Panc1 (cell line): ENCODE measurements around the gene C11orf24. TPM values are rescaled to one million over a fixed set of nuclear protein-coding genes. Genes with fewer than 3 reads are reported as not detected.

Experiments
- ATAC-seq: fragments of 200-7000 bp; cut with Tn5 transposase; 2 replicates; pipeline ENCODE4 v1.9.1; 2020; ENCODE audit warnings: mild to moderate bottlenecking, moderate library complexity
- BruUV-seq: library from RNA; stranded (reverse); fragments of 400-500 nt; replicated peaks from 2 replicates; lab custom pipeline; 2021; lab: Mats Ljungman, UMichigan
- CTCF ChIA-PET: fragments of 300-600 bp; sonication (Branson Sonifier 250); formaldehyde crosslinking; loops from one replicate; lab custom pipeline; 2022; ENCODE audit warnings: antibody characterized with exemption; lab: Charles Lee
- POLR2A ChIA-PET: fragments of 300-600 bp; sonication (Branson Sonifier 250); formaldehyde crosslinking; loops from one replicate; lab custom pipeline; 2022; ENCODE audit warnings: antibody characterized with exemption; lab: Charles Lee
- DNase-seq: peaks from one replicate; pipeline ENCODE4 v3.0.0-alpha.2; 2010; ENCODE audit warnings: low read depth, low spot score
- H3K27ac ChIP-seq: 2 replicates; pipeline ENCODE4 v1.5.1; 2011; ENCODE audit warnings: mild to moderate bottlenecking, low read length, inconsistent platforms
- H3K27me3 ChIP-seq: fragments of 200-500 bp; sonication (Bioruptor generic); 2 replicates; pipeline ENCODE4 v1.6.0; 2014; ENCODE audit warnings: low read length, inconsistent platforms; ENCODE audit not compliant: control insufficient read depth, insufficient read depth
- H3K36me3 ChIP-seq: fragments of 200-500 bp; sonication (Bioruptor generic); 2 replicates; pipeline ENCODE4 v1.5.1; 2014; ENCODE audit warnings: inconsistent platforms, mild to moderate bottlenecking, low read length, moderate library complexity; ENCODE audit not compliant: control insufficient read depth, insufficient read depth
- H3K4me1 ChIP-seq: 2 replicates; pipeline ENCODE4 v1.5.1; 2011; ENCODE audit warnings: inconsistent platforms, mild to moderate bottlenecking, low read length, moderate library complexity; ENCODE audit not compliant: control insufficient read depth, insufficient read depth
- H3K4me3 ChIP-seq, 2 experiments: 2 replicates each; pipeline ENCODE4 v1.5.1; 2011 to 2012; ENCODE audit warnings: low read depth in 2 of 2, low read length in 2 of 2, mild to moderate bottlenecking in 2 of 2, inconsistent platforms in 1 of 2, moderate library complexity in 1 of 2
- H3K9me3 ChIP-seq: fragments of 200-500 bp; sonication (Bioruptor generic); 2 replicates; pipeline ENCODE4 v1.5.1; 2014; ENCODE audit warnings: low read depth, mild to moderate bottlenecking, inconsistent platforms, low read length, moderate library complexity; ENCODE audit not compliant: control insufficient read depth, insufficient read depth
- CTCF ChIP-seq: fragments of 450-650 bp; IDR thresholded peaks from 2 replicates; pipeline ENCODE4 v1.5.1; 2017; ENCODE audit warnings: mild to moderate bottlenecking
- POLR2AphosphoS5 ChIP-seq: IDR thresholded peaks from 2 replicates; pipeline ENCODE4 v1.6.1; 2012; ENCODE audit warnings: mild to moderate bottlenecking, low read depth, low read length, moderate library complexity
- SIN3A ChIP-seq: IDR thresholded peaks from 2 replicates; pipeline ENCODE4 v1.6.1; 2012; ENCODE audit warnings: low read depth, mild to moderate bottlenecking, low read length, moderate library complexity, borderline replicate concordance; ENCODE audit not compliant: insufficient read depth
- TCF7L2 ChIP-seq: IDR thresholded peaks from 2 replicates; pipeline ENCODE4 v1.6.1; 2011; ENCODE audit warnings: mild to moderate bottlenecking, low read depth, low read length, inconsistent platforms
- in situ Hi-C: cut with HindIII; loops from 2 replicates; pipeline ENCODE4 v1.10.0; 2016; ENCODE audit warnings: low sequenced_read_pairs, low pct_unique_long_range_greater_than_20kb
- intact Hi-C: fragments of 100-400 bp; cut with micrococcal nuclease; formaldehyde crosslinking; loops from one replicate; pipeline ENCODE4 v1.10.0; 2022; ENCODE audit not compliant: unreplicated experiment
- total RNA-seq: library from RNA; stranded (reverse); gene quantifications from one replicate; pipeline ENCODE4 v1.2.1, GENCODE V29; 2021; ENCODE audit not compliant: unreplicated experiment
- TF ChIP-seq, protein P1 (sequence below), 2 experiments: IDR thresholded peaks; 2 replicates each; pipeline ENCODE4 v1.6.1; 2011 to 2012; ENCODE audit warnings: low read depth in 2 of 2, control low read depth in 1 of 2, low read length in 1 of 2, mild to moderate bottlenecking in 1 of 2, moderate library complexity in 1 of 2; ENCODE audit not compliant: insufficient read depth in 1 of 2

C11orf24 gene
- total RNA-seq, 1 experiment from 2014 or later, result 53.1 TPM

GRCh38 chr11:68273026-68273738 is 1.4 kb upstream of the C11orf24 start:
- no peak for DNase-seq
- H3K9me3 ChIP-seq, result no peaks in the 10 kb centered on the region
- intact Hi-C loops, result no loop called here
- H3K36me3 ChIP-seq, result no peaks in the 10 kb centered on the region
- in situ Hi-C loops, result no loop called here
- H3K4me3 ChIP-seq, result peak overlapping the region; percentile 77 to 85
- BruUV-seq, result no TSS peak
- ChIA-PET CTCF (interaction anchor here (0.7 kb wide), 1 partner anchor 28 kb away, joined by 7 read pairs; no protein-coding TSS in a partner anchor), POLR2A (interaction anchor here (1.3 kb wide), 1 partner anchor 23 kb away, joined by 7 read pairs; no protein-coding TSS in a partner anchor)
- ATAC-seq, result no peak
- H3K4me1 ChIP-seq, result peaks cover 15% of the 10 kb centered on the region
- no peaks in the 10 kb centered on the region for H3K27me3 ChIP-seq
- TF ChIP-seq SIN3A, result no peak
- TF ChIP-seq, protein P1, sequence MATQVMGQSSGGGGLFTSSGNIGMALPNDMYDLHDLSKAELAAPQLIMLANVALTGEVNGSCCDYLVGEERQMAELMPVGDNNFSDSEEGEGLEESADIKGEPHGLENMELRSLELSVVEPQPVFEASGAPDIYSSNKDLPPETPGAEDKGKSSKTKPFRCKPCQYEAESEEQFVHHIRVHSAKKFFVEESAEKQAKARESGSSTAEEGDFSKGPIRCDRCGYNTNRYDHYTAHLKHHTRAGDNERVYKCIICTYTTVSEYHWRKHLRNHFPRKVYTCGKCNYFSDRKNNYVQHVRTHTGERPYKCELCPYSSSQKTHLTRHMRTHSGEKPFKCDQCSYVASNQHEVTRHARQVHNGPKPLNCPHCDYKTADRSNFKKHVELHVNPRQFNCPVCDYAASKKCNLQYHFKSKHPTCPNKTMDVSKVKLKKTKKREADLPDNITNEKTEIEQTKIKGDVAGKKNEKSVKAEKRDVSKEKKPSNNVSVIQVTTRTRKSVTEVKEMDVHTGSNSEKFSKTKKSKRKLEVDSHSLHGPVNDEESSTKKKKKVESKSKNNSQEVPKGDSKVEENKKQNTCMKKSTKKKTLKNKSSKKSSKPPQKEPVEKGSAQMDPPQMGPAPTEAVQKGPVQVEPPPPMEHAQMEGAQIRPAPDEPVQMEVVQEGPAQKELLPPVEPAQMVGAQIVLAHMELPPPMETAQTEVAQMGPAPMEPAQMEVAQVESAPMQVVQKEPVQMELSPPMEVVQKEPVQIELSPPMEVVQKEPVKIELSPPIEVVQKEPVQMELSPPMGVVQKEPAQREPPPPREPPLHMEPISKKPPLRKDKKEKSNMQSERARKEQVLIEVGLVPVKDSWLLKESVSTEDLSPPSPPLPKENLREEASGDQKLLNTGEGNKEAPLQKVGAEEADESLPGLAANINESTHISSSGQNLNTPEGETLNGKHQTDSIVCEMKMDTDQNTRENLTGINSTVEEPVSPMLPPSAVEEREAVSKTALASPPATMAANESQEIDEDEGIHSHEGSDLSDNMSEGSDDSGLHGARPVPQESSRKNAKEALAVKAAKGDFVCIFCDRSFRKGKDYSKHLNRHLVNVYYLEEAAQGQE (IDR thresholded peaks at IDR 0.05; ENCODE audit: insufficient read depth in 1 of 2, low read depth in 2 of 2, low read length in 1 of 2), result no peak
- no peak for TF ChIP-seq CTCF
- TF ChIP-seq POLR2AphosphoS5, result no peak
- no peak for TF ChIP-seq TCF7L2
- peak overlapping the region; percentile 96; the same call in 1 of the 2 replicates for H3K27ac ChIP-seq

DNA sequence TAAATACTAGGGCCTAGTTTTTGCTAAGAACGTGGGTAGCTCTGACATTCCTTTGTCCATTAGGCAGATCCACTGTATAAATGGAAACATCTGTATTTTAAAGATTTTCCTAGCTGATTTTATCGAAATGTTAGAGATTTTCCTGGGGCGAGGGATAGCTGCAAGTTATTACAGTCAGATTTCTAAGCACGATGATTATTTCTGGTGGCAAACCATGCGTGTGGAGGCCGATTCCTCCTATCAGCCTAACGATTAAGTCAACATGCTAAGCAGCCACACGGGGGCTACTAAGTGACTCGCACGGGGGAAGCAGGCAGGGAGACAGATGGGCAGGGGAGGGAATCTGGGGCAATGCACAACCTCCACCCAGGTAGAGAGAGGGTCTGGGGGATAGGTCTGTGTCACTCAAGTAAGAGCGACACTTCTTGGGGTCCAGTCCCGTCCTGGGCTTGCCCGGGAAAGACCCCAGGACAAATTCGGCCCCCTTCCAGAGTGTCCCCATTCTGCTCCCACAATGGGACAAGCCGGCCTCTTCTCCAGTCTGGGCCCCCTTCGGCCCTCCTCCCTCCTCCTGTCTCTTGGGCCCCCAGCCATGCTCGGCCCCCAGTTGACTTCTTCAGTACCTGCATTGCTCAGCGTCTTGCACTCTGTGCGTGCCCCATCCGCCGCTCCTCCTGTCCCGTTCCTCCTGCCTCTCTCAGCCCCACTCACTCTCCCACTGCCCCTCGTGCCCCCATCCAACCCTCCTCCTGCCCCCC is 571 bp downstream of the C11orf24 start:
- Histone ChIP-seq H3K27me3 (no peaks in the 10 kb centered on the region), H3K4me3 (peak overlapping the region; percentile 77 to 85), H3K4me1 (peaks cover 15% of the 10 kb centered on the region), H3K9me3 (no peaks in the 10 kb centered on the region), H3K36me3 (no peaks in the 10 kb centered on the region), H3K27ac (peak overlapping the region; percentile 86)
- in situ Hi-C loops, result no loop called here
- no peak for TF ChIP-seq SIN3A
- TF ChIP-seq, protein P1 (IDR thresholded peaks at IDR 0.05; ENCODE audit: insufficient read depth in 1 of 2, low read depth in 2 of 2, low read length in 1 of 2), result no peak
- TF ChIP-seq TCF7L2, result no peak
- TF ChIP-seq CTCF, result no peak; the same call in 1 of the 2 replicates
- no peak for TF ChIP-seq POLR2AphosphoS5
- intact Hi-C loops, result no loop called here
- CTCF ChIA-PET, result interaction anchor here (0.9 kb wide), 2 partner anchors 27 kb away, joined by 3 to 5 read pairs; no protein-coding TSS in a partner anchor
- peak; percentile 18 for DNase-seq
- POLR2A ChIA-PET, result interaction anchor here (0.7 to 1.1 kb wide), 3 partner anchors 12 to 878 kb away, joined by 3 to 20 read pairs (median 4); no protein-coding TSS in a partner anchor
- BruUV-seq, result no TSS peak
- peak; percentile 66 for ATAC-seq
